NB4 (cell line): Measurements from ENCODE around the gene HSPG2.

ENCODE experiments used
- MAX ChIP-seq: IDR thresholded peaks from 2 replicates; pipeline ENCODE4 v1.6.1; 2011; ENCODE audit warnings: low read depth, low read length
- POLR2A ChIP-seq: IDR thresholded peaks from 2 replicates; pipeline ENCODE4 v1.6.1; 2011; ENCODE audit warnings: mild to moderate bottlenecking; ENCODE audit not compliant: insufficient read length; ENCODE audit errors: extremely low read depth
- TF ChIP-seq, protein P1 (sequence below): IDR thresholded peaks from one replicate; pipeline ENCODE4 v1.5.1; 2012; ENCODE audit warnings: low read depth, low read length

GRCh38 chr1:21914880-21915640 is 22.1 kb downstream of the HSPG2 start:
- TF ChIP-seq POLR2A (no peak), MAX (no peak)
- TF ChIP-seq, protein P1, sequence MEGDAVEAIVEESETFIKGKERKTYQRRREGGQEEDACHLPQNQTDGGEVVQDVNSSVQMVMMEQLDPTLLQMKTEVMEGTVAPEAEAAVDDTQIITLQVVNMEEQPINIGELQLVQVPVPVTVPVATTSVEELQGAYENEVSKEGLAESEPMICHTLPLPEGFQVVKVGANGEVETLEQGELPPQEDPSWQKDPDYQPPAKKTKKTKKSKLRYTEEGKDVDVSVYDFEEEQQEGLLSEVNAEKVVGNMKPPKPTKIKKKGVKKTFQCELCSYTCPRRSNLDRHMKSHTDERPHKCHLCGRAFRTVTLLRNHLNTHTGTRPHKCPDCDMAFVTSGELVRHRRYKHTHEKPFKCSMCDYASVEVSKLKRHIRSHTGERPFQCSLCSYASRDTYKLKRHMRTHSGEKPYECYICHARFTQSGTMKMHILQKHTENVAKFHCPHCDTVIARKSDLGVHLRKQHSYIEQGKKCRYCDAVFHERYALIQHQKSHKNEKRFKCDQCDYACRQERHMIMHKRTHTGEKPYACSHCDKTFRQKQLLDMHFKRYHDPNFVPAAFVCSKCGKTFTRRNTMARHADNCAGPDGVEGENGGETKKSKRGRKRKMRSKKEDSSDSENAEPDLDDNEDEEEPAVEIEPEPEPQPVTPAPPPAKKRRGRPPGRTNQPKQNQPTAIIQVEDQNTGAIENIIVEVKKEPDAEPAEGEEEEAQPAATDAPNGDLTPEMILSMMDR, result no peak
